Measurements from ENCODE around the gene CWF19L1.

Gene CWF19L1

GRCh38 chr10:100253041-100253440 is 14.4 kb downstream of the CWF19L1 start:
- DNase-seq (ENCODE audit: low spot score) (no peak), FAIRE-seq (no peak)

DNA sequence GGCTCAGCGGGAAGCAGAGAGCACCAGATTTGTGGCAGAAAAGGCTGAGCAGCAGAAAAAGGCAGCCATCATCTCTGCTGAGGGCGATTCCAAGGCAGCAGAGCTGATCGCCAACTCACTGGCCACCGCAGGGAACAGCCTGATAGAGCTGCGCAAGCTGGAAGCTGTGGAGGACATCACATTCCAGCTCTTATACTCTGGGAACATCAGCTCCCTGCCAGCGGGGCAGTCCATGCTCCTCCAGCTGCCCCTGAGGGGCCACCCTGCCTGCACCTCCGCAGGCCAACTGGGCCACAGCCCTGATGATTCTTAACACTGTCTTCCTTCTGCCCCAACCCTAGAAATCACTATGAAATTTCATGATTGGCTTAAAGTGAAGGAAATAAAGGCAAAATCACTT is 18.6 kb downstream of the CWF19L1 start:
- DNase-seq (ENCODE audit: low spot score) (no peak), FAIRE-seq (no peak)

DNA sequence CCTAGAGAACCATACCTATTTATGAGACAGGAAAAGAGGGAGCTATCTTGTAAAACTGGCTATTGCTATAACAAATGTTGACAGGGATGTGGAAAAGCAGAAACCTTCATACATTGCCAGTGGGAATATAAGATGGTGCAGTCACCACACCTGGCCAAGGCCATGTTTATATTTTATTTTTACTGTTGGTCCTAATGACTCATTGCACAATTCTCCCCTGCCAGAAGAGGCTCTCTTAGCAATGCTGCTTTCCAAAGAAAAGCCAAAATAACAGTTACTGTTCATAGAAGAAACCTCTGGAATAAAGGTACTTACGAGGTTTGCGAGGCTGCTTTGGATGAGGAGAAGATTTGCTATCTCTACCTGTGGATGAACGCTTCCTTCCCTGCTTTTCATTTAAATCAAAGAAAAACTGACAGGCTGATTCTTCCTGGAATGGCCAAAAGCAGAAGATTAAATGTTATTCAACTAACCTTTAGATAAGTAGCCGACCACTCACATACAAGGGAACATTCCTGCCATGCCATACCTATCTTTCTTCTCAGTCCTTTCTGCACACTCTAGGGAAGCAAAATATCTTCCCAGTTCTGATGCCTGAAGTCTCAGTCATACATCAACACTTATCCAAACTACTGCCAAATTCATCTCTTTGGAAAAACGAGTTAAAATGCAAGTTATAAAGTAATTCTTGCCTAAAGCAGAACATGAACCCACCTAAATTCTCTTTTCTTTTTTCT is 21.8 kb downstream of the CWF19L1 start:
- no peak for DNase-seq (ENCODE audit: low spot score)
- no peak for FAIRE-seq

DNA sequence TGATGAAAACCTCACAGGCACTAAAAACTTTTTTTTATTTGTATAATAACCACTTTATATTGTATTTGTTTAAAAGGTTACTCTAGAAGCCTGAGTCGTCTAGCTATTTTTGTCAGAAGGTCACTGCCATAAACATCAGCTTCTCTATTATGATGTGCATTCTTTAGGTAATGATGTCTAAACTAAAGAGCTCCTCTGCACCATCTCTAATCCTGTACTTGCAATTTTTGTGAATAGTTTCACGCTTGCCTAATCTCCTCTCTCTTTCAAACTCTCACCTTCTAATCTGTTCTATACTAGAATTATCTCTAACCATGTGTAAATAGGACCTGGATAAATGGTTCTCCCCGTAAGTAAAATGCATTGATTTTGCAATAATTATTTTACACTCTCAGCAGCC is 27.6 kb downstream of the CWF19L1 start:
- FAIRE-seq (no peak), DNase-seq (ENCODE audit: low spot score) (no peak)

DNA sequence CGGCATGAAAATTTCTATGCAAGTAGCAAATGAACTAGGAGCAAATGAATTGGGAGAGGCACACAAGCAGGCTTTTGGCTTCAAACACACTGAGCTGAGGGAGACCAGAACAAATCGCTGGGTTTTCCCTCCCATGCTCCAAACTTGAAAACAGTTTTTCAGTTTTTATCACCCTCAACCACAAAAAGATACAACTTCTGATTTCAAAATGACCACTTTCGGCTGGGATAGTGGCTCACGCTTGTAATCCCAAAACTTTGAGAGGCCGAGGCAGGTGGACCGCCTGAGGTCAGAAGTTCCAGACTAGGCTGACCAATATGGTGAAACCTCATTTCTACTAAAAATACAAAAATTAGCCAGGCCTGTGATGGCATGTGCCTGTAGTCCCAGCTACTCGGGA is 29.0 kb downstream of the CWF19L1 start:
- no peak for DNase-seq (ENCODE audit: low spot score)
- FAIRE-seq, result no peak

GRCh38 chr10:100232101-100232500 is 35.3 kb downstream of the CWF19L1 start:
- FAIRE-seq (no peak), DNase-seq (ENCODE audit: low spot score) (no peak)

GRCh38 chr10:100229819-100230422 is 37.5 kb downstream of the CWF19L1 start:
- FAIRE-seq (no peak), DNase-seq (ENCODE audit: low spot score) (no peak)

DNA sequence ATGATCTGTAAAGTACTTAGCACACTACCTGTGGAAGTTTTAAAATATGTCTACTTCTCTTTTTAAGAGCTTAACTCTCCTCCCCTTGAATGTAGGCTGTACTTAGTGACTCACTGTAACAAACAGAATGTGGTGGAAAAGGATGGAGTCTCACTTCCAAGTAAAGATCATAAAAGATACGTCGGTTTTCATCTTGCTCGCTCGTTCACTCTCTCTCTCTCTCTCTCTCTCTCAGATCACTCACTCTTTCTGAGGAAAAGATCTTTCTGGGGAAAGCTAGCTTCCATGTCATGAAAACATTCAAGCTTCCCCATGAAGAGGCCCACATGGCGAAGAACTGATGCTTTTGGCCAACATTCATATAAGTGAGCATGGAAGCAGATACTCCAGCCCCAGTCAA is 43.6 kb downstream of the CWF19L1 start:
- no peak for FAIRE-seq

DNA sequence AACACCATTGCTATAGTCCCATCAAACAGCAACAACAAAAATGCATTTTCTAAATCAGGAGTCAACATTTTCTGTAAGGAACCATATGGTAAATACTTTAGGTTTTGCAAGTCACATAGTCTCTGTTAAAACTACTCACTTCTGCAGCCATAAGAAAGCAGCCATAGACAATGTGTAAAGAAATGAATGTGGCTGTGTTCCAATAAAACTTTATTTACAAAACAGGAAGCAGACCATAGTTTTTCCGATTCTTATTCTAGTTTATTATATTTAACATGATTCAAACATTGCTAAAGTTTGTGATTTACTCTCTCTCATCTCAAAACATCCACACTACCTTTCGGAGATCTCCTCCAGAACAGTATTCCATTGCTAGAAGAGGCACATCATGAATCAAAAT is 44.9 kb downstream of the CWF19L1 start:
- FAIRE-seq (no peak), DNase-seq (ENCODE audit: low spot score) (no peak)

More for the DNA sequence above, 43.6 kb downstream of the CWF19L1 start:
- DNase-seq (ENCODE audit: low spot score), result no peak

- no peak for DNase-seq (ENCODE audit: low spot score)
- FAIRE-seq, result no peak
These were observed 51.4 kb downstream of the CWF19L1 start for GRCh38 chr10:100216006-100216405.

- FAIRE-seq (no peak), DNase-seq (ENCODE audit: low spot score) (no peak)
These were observed 58.1 kb downstream of the CWF19L1 start for GRCh38 chr10:100209303-100209702.

- FAIRE-seq, result no peak
- DNase-seq (ENCODE audit: low spot score), result no peak
These were observed 59.2 kb downstream of the CWF19L1 start for GRCh38 chr10:100208276-100208675.

DNA sequence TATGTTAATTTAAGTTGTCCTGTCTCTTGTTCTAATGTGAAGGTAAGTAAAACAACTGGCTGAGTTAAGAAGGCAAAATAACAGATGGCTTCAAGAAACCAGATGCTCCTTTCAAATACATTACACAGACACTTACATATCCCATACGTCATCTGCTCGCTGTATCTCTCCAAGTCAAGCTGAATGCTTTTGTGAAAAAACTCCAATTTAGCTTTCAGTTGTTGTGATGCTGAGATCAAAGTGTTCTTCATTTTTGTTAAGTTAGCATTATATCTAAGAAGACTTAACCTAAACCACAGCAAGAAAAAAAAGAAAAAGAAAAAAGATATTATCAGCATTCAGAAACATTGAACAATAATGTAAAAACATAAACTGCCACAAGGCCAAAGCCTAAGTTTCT is 63.1 kb downstream of the CWF19L1 start:
- DNase-seq (ENCODE audit: low spot score), result no peak
- no peak for FAIRE-seq

GRCh38 chr10:100201549-100201948 is 65.9 kb downstream of the CWF19L1 start:
- FAIRE-seq, result no peak
- DNase-seq (ENCODE audit: low spot score), result no peak

DNA sequence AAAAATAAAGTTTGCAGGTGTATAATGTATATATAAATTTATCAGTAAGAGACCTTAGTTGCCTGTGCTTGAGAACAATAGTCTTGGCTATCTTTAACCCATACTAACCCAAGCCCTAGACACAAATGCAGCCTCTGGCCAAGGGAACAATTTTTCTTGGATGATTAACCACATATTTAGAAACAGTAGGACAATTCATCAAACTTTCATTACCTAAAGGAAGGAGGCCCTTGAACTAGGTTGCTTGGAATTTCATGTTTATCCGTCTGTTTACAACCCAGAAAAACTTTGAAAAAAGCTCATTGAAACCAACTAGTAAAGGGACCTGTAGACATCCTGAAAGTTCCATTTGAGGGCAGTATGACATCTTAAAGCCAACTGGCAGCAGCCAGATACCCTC is 72.7 kb downstream of the CWF19L1 start:
- no peak for FAIRE-seq
- no peak for DNase-seq (ENCODE audit: low spot score)

- no peak for DNase-seq (ENCODE audit: low spot score)
- FAIRE-seq, result no peak
These were observed 75.1 kb downstream of the CWF19L1 start for GRCh38 chr10:100192350-100192749.

- DNase-seq (ENCODE audit: low spot score) (no peak), FAIRE-seq (no peak)
These were observed 80.9 kb downstream of the CWF19L1 start for GRCh38 chr10:100186253-100187212.

GRCh38 chr10:100185364-100186252 is 81.8 kb downstream of the CWF19L1 start, which contains the start of gene ERLIN1:
TSS of gene ERLIN1 (minus strand) at chr10:100186029. CDS start at chr10:100185626, 403 bp downstream.
- FAIRE-seq (peak; percentile 95), DNase-seq (ENCODE audit: low spot score) (peak; percentile 98)

- FAIRE-seq (no peak), DNase-seq (ENCODE audit: low spot score) (peak; percentile 20)
These were observed 82.6 kb downstream of the CWF19L1 start for GRCh38 chr10:100184840-100185239.

DNA sequence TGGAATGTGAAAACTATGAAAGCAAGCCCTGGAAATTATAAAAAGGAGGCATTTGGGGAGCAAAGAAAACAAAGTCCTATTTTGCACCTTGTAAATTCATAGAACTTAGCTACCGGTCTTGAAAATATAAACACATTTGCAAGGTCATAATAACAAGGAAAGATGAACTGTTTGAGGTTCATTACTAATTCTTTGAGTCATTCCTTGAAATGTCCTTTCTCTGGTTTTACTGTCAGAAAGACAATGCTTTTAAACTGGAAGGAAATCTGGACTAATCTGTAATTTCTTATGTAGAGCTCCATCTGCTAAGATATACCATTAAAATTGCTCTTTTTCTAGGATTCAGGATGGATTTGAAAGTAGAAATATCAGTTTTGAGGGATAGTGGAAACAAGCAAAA is 83.0 kb downstream of the CWF19L1 start:
- FAIRE-seq, result no peak
- DNase-seq (ENCODE audit: low spot score), result no peak

GRCh38 chr10:100183481-100183880 is 84.0 kb downstream of the CWF19L1 start:
- FAIRE-seq (peak; percentile 35), DNase-seq (ENCODE audit: low spot score) (no peak)
